ENCODE measurements around the gene GOLGA5. TPM values are rescaled to one million over a fixed set of nuclear protein-coding genes. Genes with fewer than 3 reads are reported as not detected.

The GOLGA5 gene
- total RNA-seq, 4 donors from 2014 or later: 25.7 to 47.4 (median 33.3) TPM

- no peak for TF ChIP-seq CTCF (IDR thresholded peaks at IDR 0.05)
- DNase-seq (ENCODE audit: low spot score) (no peak), ATAC-seq (ENCODE audit: low FRiP score) (no peak)
These were observed 66.1 kb downstream of the GOLGA5 start for GRCh38 chr14:92860049-92860840.

GRCh38 chr14:92861856-92862745, 68.0 kb downstream of the GOLGA5 start:
- no peak for TF ChIP-seq CTCF (IDR thresholded peaks at IDR 0.05)
- ATAC-seq (ENCODE audit: low FRiP score): no peak

GRCh38 chr14:92863286-92864080, 69.4 kb downstream of the GOLGA5 start:
- ATAC-seq (ENCODE audit: low FRiP score) (no peak), DNase-seq (ENCODE audit: low spot score) (no peak)
- TF ChIP-seq CTCF (IDR thresholded peaks at IDR 0.05): no peak

More at GRCh38 chr14:92861856-92862745, 68.0 kb downstream of the GOLGA5 start:
- DNase-seq (ENCODE audit: low spot score): no peak

- no peak for ATAC-seq (ENCODE audit: low FRiP score)
- no peak for TF ChIP-seq CTCF (IDR thresholded peaks at IDR 0.05)
- no peak for DNase-seq (ENCODE audit: low spot score)
These were observed 71.6 kb downstream of the GOLGA5 start for GRCh38 chr14:92865674-92866073.

GRCh38 chr14:92866181-92866752, 72.2 kb downstream of the GOLGA5 start:
- no peak for TF ChIP-seq CTCF (IDR thresholded peaks at IDR 0.05)
- ATAC-seq (ENCODE audit: low FRiP score) (no peak), DNase-seq (ENCODE audit: low spot score) (no peak)

Measured in omental fat pad (tissue), 4 donors.